H1 (cell line): Measurements from ENCODE around the gene AAMDC. TPM values are rescaled to one million over a fixed set of nuclear protein-coding genes. Genes with fewer than 3 reads are reported as not detected.

ENCODE experiments used
- CTCF ChIA-PET: fragments of 300-600 bp; sonication (Branson Sonifier 250); formaldehyde crosslinking; loops from one replicate; lab custom pipeline; 2021; ENCODE audit not compliant: partially characterized antibody; lab: Charles Lee
- POLR2A ChIA-PET: fragments of 300-600 bp; sonication (Branson Sonifier 250); formaldehyde crosslinking; loops from one replicate; lab custom pipeline; 2021; ENCODE audit warnings: inconsistent platforms; ENCODE audit not compliant: partially characterized antibody; lab: Charles Lee
- DNase-seq, 2 experiments: peaks; one replicate each; pipeline versions ENCODE4 v3.0.0 to v3.0.0-alpha.2; 2010 to 2022; ENCODE audit warnings: low spot score in 2 of 2, low read depth in 1 of 2, mixed read lengths in 1 of 2
- FAIRE-seq: peaks from 2 replicates; lab custom pipeline; 2011; peaks lifted over from hg19 to GRCh38; lab: Jason Lieb, UNC
- H2AFZ ChIP-seq: 2 replicates; pipeline ENCODE4 v1.8.1; 2012; ENCODE audit warnings: low read length, inconsistent platforms
- H2AK5ac ChIP-seq: 2 replicates; pipeline ENCODE4 v1.6.1; 2013; ENCODE audit warnings: low read depth, low read length
- H2BK120ac ChIP-seq: replicated peaks from 2 replicates; pipeline ENCODE3; 2013; ENCODE audit warnings: low read depth, low read length, inconsistent platforms
- H2BK12ac ChIP-seq: 2 replicates; pipeline ENCODE4 v1.6.1; 2013; ENCODE audit warnings: low read depth, low read length
- H2BK15ac ChIP-seq: 2 replicates; pipeline ENCODE4 v1.6.1; 2013; ENCODE audit warnings: low read length
- H2BK20ac ChIP-seq: 2 replicates; pipeline ENCODE4 v1.6.1; 2013; ENCODE audit warnings: low read length
- H2BK5ac ChIP-seq: 2 replicates; pipeline ENCODE4 v1.6.1; 2013; ENCODE audit warnings: low read depth, low read length
- H3K14ac ChIP-seq: 2 replicates; pipeline ENCODE4 v1.6.1; 2013; ENCODE audit warnings: inconsistent platforms; ENCODE audit not compliant: insufficient read length
- H3K18ac ChIP-seq: 2 replicates; pipeline ENCODE4 v1.6.1; 2013; ENCODE audit warnings: low read length; ENCODE audit errors: extremely low read depth
- H3K23ac ChIP-seq: 2 replicates; pipeline ENCODE4 v1.6.1; 2013; ENCODE audit warnings: inconsistent platforms; ENCODE audit not compliant: insufficient read length
- H3K23me2 ChIP-seq: 2 replicates; pipeline ENCODE4 v1.6.1; 2013; ENCODE audit warnings: low read depth, low read length
- H3K27ac ChIP-seq: 2 replicates; pipeline ENCODE4 v1.6.1; 2011; ENCODE audit warnings: low read depth, low read length, inconsistent platforms
- H3K27me3 ChIP-seq, 4 experiments: replicated peaks in 1 of 4; 1 replicate in 1 of 4; 2 replicates in 3 of 4; pipeline versions ENCODE4 v1.6.1 to v1.8.1; 2011 to 2013; ENCODE audit warnings: low read length in 3 of 4, mild to moderate bottlenecking in 3 of 4, inconsistent platforms in 2 of 4, mixed read lengths in 2 of 4, moderate library complexity in 1 of 4; ENCODE audit not compliant: control insufficient read depth in 3 of 4, insufficient read depth in 3 of 4; ENCODE audit errors: extremely low read depth in 1 of 4
- H3K36me3 ChIP-seq, 4 experiments: 2 replicates each; pipeline versions ENCODE4 v1.6.1 to v1.8.1; 2011 to 2013; ENCODE audit warnings: mild to moderate bottlenecking in 4 of 4, low read length in 3 of 4, moderate library complexity in 2 of 4, control low read depth in 1 of 4, inconsistent platforms in 1 of 4; ENCODE audit not compliant: insufficient read depth in 4 of 4, control insufficient read depth in 2 of 4
- H3K4ac ChIP-seq: replicated peaks from 2 replicates; pipeline ENCODE3; 2013; ENCODE audit warnings: low read length, low read depth, mixed read lengths, inconsistent platforms; ENCODE audit not compliant: insufficient read length
- H3K4me1 ChIP-seq, 4 experiments: replicated peaks in 1 of 4; 1 replicate in 1 of 4; 2 replicates in 3 of 4; pipeline versions ENCODE4 v1.6.1 to v1.8.1; 2011 to 2013; ENCODE audit warnings: low read length in 3 of 4, inconsistent platforms in 2 of 4, mixed read lengths in 1 of 4; ENCODE audit not compliant: insufficient read depth in 4 of 4, control insufficient read depth in 3 of 4
- H3K4me2 ChIP-seq, 2 experiments: 2 replicates each; pipeline versions ENCODE4 v1.6.1 to v1.8.1; 2011 to 2013; ENCODE audit warnings: low read depth in 2 of 2, low read length in 2 of 2, control low read depth in 1 of 2, inconsistent platforms in 1 of 2, mild to moderate bottlenecking in 1 of 2; ENCODE audit not compliant: insufficient read depth in 1 of 2
- H3K4me3 ChIP-seq, 4 experiments: fragments of 200-600, 300-600 bp in 1 of 4; sonication (generic), shearing (Covaris generic), sonication (Bioruptor Twin) in 1 of 4; 2 replicates each; pipeline versions ENCODE4 v1.5.1 to v1.8.1; 2011 to 2016; ENCODE audit warnings: low read length in 4 of 4, low read depth in 3 of 4, control low read depth in 2 of 4, inconsistent platforms in 2 of 4, mild to moderate bottlenecking in 2 of 4, mixed read lengths in 1 of 4, moderate library complexity in 1 of 4; ENCODE audit not compliant: insufficient read depth in 2 of 4; ENCODE audit errors: extremely low read depth in 1 of 4
- H3K56ac ChIP-seq: replicated peaks from 2 replicates; pipeline ENCODE3; 2013; ENCODE audit warnings: low read depth, mild to moderate bottlenecking, mixed read lengths, low read length, inconsistent platforms; ENCODE audit not compliant: insufficient read length
- H3K79me1 ChIP-seq: 2 replicates; pipeline ENCODE4 v1.6.1; 2013; ENCODE audit warnings: low read depth, low read length, control low read depth
- H3K79me2 ChIP-seq, 2 experiments: 2 replicates each; pipeline versions ENCODE4 v1.6.1 to v1.8.1; 2012 to 2013; ENCODE audit warnings: low read length in 2 of 2, mild to moderate bottlenecking in 2 of 2, inconsistent platforms in 1 of 2; ENCODE audit not compliant: insufficient read depth in 2 of 2, control insufficient read depth in 1 of 2
- H3K9ac ChIP-seq, 4 experiments: replicated peaks in 1 of 4; 1 replicate in 1 of 4; 2 replicates in 3 of 4; pipeline versions ENCODE4 v1.6.1 to v1.8.1; 2011 to 2013; ENCODE audit warnings: low read depth in 3 of 4, low read length in 3 of 4, control low read depth in 2 of 4, mild to moderate bottlenecking in 2 of 4, moderate library complexity in 2 of 4, inconsistent platforms in 1 of 4; ENCODE audit errors: extremely low read depth in 1 of 4
- H3K9me3 ChIP-seq, 2 experiments: 2 replicates each; pipeline versions ENCODE4 v1.6.1 to v1.8.1; 2012 to 2013; ENCODE audit warnings: mild to moderate bottlenecking in 2 of 2, moderate library complexity in 2 of 2, control low read depth in 1 of 2, inconsistent platforms in 1 of 2, low read depth in 1 of 2, low read length in 1 of 2, mixed read lengths in 1 of 2; ENCODE audit not compliant: insufficient read depth in 2 of 2
- H4K20me1 ChIP-seq, 2 experiments: replicated peaks in 1 of 2; 2 replicates each; pipeline versions ENCODE3 to v1.8.1; 2011 to 2013; ENCODE audit warnings: inconsistent platforms in 2 of 2, low read length in 2 of 2, mild to moderate bottlenecking in 1 of 2; ENCODE audit not compliant: insufficient read depth in 2 of 2, control insufficient read depth in 1 of 2
- H4K5ac ChIP-seq: 2 replicates; pipeline ENCODE4 v1.6.1; 2013; ENCODE audit warnings: low read length, low read depth, mixed read lengths, inconsistent platforms; ENCODE audit not compliant: insufficient read length
- H4K8ac ChIP-seq: 2 replicates; pipeline ENCODE4 v1.8.0; 2013; ENCODE audit warnings: mild to moderate bottlenecking, moderate library complexity, low read length, inconsistent platforms; ENCODE audit not compliant: insufficient read depth; ENCODE audit errors: extremely low read depth
- H4K91ac ChIP-seq: replicated peaks from 2 replicates; pipeline ENCODE3; 2013; ENCODE audit warnings: low read length, mixed read lengths, inconsistent platforms; ENCODE audit not compliant: insufficient read length
- BACH1 ChIP-seq: IDR thresholded peaks from 2 replicates; pipeline ENCODE4 v1.6.1; 2012; ENCODE audit warnings: low read length, improper control_type of control experiment
- HDAC2 ChIP-seq, 2 experiments: fragments of 300-600 bp in 1 of 2; sonication (generic) in 1 of 2; IDR thresholded peaks; 2 replicates each; pipeline ENCODE4 v1.6.1; 2011 to 2012; ENCODE audit warnings: low read depth in 2 of 2, low read length in 2 of 2, mild to moderate bottlenecking in 2 of 2, moderate library complexity in 2 of 2, borderline replicate concordance in 1 of 2, inconsistent platforms in 1 of 2
- POLR2AphosphoS5 ChIP-seq: IDR thresholded peaks from 2 replicates; pipeline ENCODE4 v1.6.1; 2011; ENCODE audit warnings: low read depth, low read length
- TAF7 ChIP-seq: optimal IDR thresholded peaks from 2 replicates; pipeline ENCODE3; 2011; ENCODE audit warnings: low read depth, mild to moderate bottlenecking, inconsistent platforms, low read length, moderate library complexity, borderline replicate concordance
- WGBS, 2 experiments: shearing (Covaris generic) in 1 of 2; methylation state at CpG; one replicate each; pipeline versions ENCODE4 v1.1.6 to v1.1.7; 2013 to 2015; ENCODE audit warnings: low lambda C conversion rate in 2 of 2, mixed read lengths in 2 of 2, inconsistent platforms in 1 of 2, low coverage in 1 of 2, missing lambda C conversion rate in 1 of 2; ENCODE audit not compliant: insufficient replicate concordance in 2 of 2, insufficient coverage in 1 of 2, insufficient read length in 1 of 2; ENCODE audit errors: extremely low coverage in 1 of 2, missing lambda C conversion rate in 1 of 2; 5-methylcytosine and 5-hydroxymethylcytosine counted together
- polyA plus RNA-seq, 7 experiments: library from polyadenylated mRNA; depleted of rRNA in 3 of 7; stranded (reverse) in 5 of 7; unstranded in 2 of 7; fragments of >200 nt in 5 of 7; fragments of 200-250 nt in 2 of 7; gene quantifications; 1 replicate in 5 of 7; 2 replicates in 1 of 7; 4 replicates in 1 of 7; pipeline versions ENCODE4 v1.2.1 to v1.2.3, GENCODE V29; 2011 to 2013; ENCODE audit warnings: missing spikeins in 2 of 7, mixed read lengths in 2 of 7
- total RNA-seq: library from RNA; stranded (reverse); fragmentation: NEBNext Ultra II Directional; extraction: Animal tissue kit (Norgen Biotek cat#: 25700); gene quantifications from 2 replicates; pipeline ENCODE4 v1.2.1, GENCODE V29; 2021

The AAMDC gene
- total and polyA plus RNA-seq, 2 of the 8 experiments (the other 6 are each of a cell fraction or from before 2014, with no cell fraction given): 17.2 to 19.5 TPM

DNA sequence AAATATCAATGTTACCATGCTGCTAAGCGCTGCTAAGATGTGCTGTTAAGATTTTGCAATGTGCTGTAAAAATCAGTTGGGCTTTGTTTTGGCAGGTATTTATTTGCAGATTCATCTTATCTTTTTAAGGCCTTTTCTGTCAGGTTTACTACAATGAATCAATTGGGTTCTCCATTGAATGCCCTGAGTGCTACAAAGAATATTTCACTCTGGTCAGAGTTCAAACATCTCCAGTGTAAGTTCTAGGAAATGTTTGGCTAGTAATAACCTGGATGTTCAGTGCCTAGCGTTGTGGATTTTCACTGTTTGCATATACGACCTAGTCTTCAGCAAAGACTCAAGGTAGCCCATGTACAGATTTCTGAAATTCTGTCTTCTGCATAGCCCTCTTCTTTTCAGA, 36.4 kb upstream of the AAMDC start:
- no peak for FAIRE-seq
- Histone ChIP-seq H4K20me1 (peaks cover 15 to 19% of the 10 kb centered on the region in 2 experiments), H3K4me1 (peaks cover 0 to 8% (median 3%) of the 10 kb centered on the region in 4 experiments; a peak in 5 of 7 replicates), H2BK15ac (no peak overlapping the region), H4K91ac (no peak overlapping the region), H3K79me1 (peaks cover 7% of the 10 kb centered on the region), H3K18ac (no peak overlapping the region), H3K4me2 (no peak overlapping the region), H3K23me2 (no peaks in the 10 kb centered on the region), H3K23ac (no peak overlapping the region), H2AFZ (no peak overlapping the region), H2BK120ac (no peak overlapping the region), H3K4me3 (no peak overlapping the region), H3K9me3 (no peaks in the 10 kb centered on the region), H2BK20ac (no peak overlapping the region), H3K27ac (no peak overlapping the region), H2AK5ac (no peak overlapping the region), H3K36me3 (no peaks in the 10 kb centered on the region), H3K14ac (no peak overlapping the region), H4K5ac (no peak overlapping the region), H3K27me3 (no peaks in the 10 kb centered on the region), H3K56ac (no peak overlapping the region), H2BK12ac (no peak overlapping the region), H3K9ac (no peak overlapping the region), H3K79me2 (peaks cover 0 to 94% of the 10 kb centered on the region in 2 experiments; a peak in 2 of 4 replicates), H2BK5ac (no peak overlapping the region), H3K4ac (no peak overlapping the region), H4K8ac (no peak overlapping the region)
- ChIA-PET CTCF (no interaction called here), POLR2A (no interaction called here)
- no peak for DNase-seq
- 89% methylated on average over 3 of the region's 3 CpGs; no CpG with 5 or more reads in 1 of the 2 experiments for WGBS, 2 experiments
- TF ChIP-seq TAF7 (no peak), HDAC2 (IDR thresholded peaks at IDR 0.05; ENCODE audit: borderline replicate concordance in 1 of 2, low read depth in 2 of 2, low read length in 2 of 2) (no peak), POLR2AphosphoS5 (no peak), BACH1 (no peak)
